ENCODE measurements around the gene DAGLA.

DNA sequence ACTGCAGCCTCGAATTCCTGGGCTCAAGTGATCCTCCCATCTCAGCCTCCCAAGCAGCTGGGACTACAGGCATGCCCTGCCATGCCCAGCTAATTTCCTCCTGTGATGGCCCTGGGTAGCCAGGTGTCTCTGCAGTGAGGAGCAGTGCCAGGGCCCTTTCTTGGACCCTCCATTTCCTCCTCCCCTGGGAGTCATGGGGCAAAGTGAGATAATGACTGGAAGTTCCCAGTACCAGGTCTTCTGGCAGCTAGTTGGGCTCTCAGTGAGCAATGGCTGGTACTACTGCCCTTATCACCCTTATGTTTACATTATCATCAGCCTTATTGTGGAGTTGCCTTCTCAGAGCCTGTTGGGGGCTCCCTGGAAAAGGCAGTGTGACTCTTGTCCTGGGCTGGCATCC, 17.6 kb downstream of the DAGLA start:
- TF ChIP-seq, protein P1, sequence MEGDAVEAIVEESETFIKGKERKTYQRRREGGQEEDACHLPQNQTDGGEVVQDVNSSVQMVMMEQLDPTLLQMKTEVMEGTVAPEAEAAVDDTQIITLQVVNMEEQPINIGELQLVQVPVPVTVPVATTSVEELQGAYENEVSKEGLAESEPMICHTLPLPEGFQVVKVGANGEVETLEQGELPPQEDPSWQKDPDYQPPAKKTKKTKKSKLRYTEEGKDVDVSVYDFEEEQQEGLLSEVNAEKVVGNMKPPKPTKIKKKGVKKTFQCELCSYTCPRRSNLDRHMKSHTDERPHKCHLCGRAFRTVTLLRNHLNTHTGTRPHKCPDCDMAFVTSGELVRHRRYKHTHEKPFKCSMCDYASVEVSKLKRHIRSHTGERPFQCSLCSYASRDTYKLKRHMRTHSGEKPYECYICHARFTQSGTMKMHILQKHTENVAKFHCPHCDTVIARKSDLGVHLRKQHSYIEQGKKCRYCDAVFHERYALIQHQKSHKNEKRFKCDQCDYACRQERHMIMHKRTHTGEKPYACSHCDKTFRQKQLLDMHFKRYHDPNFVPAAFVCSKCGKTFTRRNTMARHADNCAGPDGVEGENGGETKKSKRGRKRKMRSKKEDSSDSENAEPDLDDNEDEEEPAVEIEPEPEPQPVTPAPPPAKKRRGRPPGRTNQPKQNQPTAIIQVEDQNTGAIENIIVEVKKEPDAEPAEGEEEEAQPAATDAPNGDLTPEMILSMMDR (IDR thresholded peaks at IDR 0.05; ENCODE audit: low read length), result no peak
- no peak for TF ChIP-seq EZH2 (IDR thresholded peaks at IDR 0.05; ENCODE audit: borderline replicate concordance, low read length)

All from OCI-LY1 (cell line).